ENCODE measurements around the gene UBE2QL1.

UBE2QL1 gene

GRCh38 chr5:6455571-6456200 is 7.0 kb downstream of the UBE2QL1 start:
- Histone ChIP-seq H3K4me3 (ENCODE audit: low read depth, low read length) (no peak overlapping the region), H3K4me1 (ENCODE audit: control insufficient read depth, insufficient read depth, low read length, unreplicated experiment) (no peaks in the 10 kb centered on the region), H2AFZ (ENCODE audit: low read length, unreplicated experiment) (no peak overlapping the region), H3K79me2 (ENCODE audit: control insufficient read depth, insufficient read depth, low read length, unreplicated experiment) (no peaks in the 10 kb centered on the region), H3K36me3 (ENCODE audit: insufficient read depth, low read length) (no peaks in the 10 kb centered on the region), H3K27ac (ENCODE audit: low read depth, low read length) (no peak overlapping the region), H3K27me3 (ENCODE audit: insufficient read depth, low read length) (peaks cover 77% of the 10 kb centered on the region)

- no peaks in the 10 kb centered on the region for H3K79me2 ChIP-seq (ENCODE audit: control insufficient read depth, insufficient read depth, low read length, unreplicated experiment)
- no peak overlapping the region for H2AFZ ChIP-seq (ENCODE audit: low read length, unreplicated experiment)
- no peaks in the 10 kb centered on the region for H3K4me1 ChIP-seq (ENCODE audit: control insufficient read depth, insufficient read depth, low read length, unreplicated experiment)
- H3K4me3 ChIP-seq (ENCODE audit: low read depth, low read length) = no peak overlapping the region
- H3K27ac ChIP-seq (ENCODE audit: low read depth, low read length) = no peak overlapping the region
- H3K27me3 ChIP-seq (ENCODE audit: insufficient read depth, low read length) = peaks cover 70% of the 10 kb centered on the region
- no peaks in the 10 kb centered on the region for H3K36me3 ChIP-seq (ENCODE audit: insufficient read depth, low read length)
These were observed 8.2 kb downstream of the UBE2QL1 start for GRCh38 chr5:6456766-6457370.

GRCh38 chr5:6457592-6457991 is 8.9 kb downstream of the UBE2QL1 start:
- Histone ChIP-seq H3K36me3 (ENCODE audit: insufficient read depth, low read length) (no peaks in the 10 kb centered on the region), H3K4me3 (ENCODE audit: low read depth, low read length) (no peak overlapping the region), H3K27me3 (ENCODE audit: insufficient read depth, low read length) (peaks cover 64% of the 10 kb centered on the region), H3K79me2 (ENCODE audit: control insufficient read depth, insufficient read depth, low read length, unreplicated experiment) (no peaks in the 10 kb centered on the region), H2AFZ (ENCODE audit: low read length, unreplicated experiment) (no peak overlapping the region), H3K4me1 (ENCODE audit: control insufficient read depth, insufficient read depth, low read length, unreplicated experiment) (no peaks in the 10 kb centered on the region), H3K27ac (ENCODE audit: low read depth, low read length) (no peak overlapping the region)

GRCh38 chr5:6458833-6459232 is 10.2 kb downstream of the UBE2QL1 start:
- no peak overlapping the region for H3K4me3 ChIP-seq (ENCODE audit: low read depth, low read length)
- H3K27ac ChIP-seq (ENCODE audit: low read depth, low read length) = no peak overlapping the region
- no peak overlapping the region for H2AFZ ChIP-seq (ENCODE audit: low read length, unreplicated experiment)
- peaks cover 54% of the 10 kb centered on the region for H3K27me3 ChIP-seq (ENCODE audit: insufficient read depth, low read length)
- H3K36me3 ChIP-seq (ENCODE audit: insufficient read depth, low read length) = no peaks in the 10 kb centered on the region
- no peaks in the 10 kb centered on the region for H3K4me1 ChIP-seq (ENCODE audit: control insufficient read depth, insufficient read depth, low read length, unreplicated experiment)
- H3K79me2 ChIP-seq (ENCODE audit: control insufficient read depth, insufficient read depth, low read length, unreplicated experiment) = no peaks in the 10 kb centered on the region

- Histone ChIP-seq H3K79me2 (ENCODE audit: control insufficient read depth, insufficient read depth, low read length, unreplicated experiment) (no peaks in the 10 kb centered on the region), H3K27me3 (ENCODE audit: insufficient read depth, low read length) (peaks cover 47% of the 10 kb centered on the region), H3K36me3 (ENCODE audit: insufficient read depth, low read length) (no peaks in the 10 kb centered on the region), H3K4me3 (ENCODE audit: low read depth, low read length) (no peak overlapping the region), H3K4me1 (ENCODE audit: control insufficient read depth, insufficient read depth, low read length, unreplicated experiment) (no peaks in the 10 kb centered on the region), H3K27ac (ENCODE audit: low read depth, low read length) (no peak overlapping the region), H2AFZ (ENCODE audit: low read length, unreplicated experiment) (no peak overlapping the region)
These were observed 11.2 kb downstream of the UBE2QL1 start for GRCh38 chr5:6459896-6460295.

GRCh38 chr5:6461006-6461405 is 12.3 kb downstream of the UBE2QL1 start:
- Histone ChIP-seq H2AFZ (ENCODE audit: low read length, unreplicated experiment) (no peak overlapping the region), H3K4me3 (ENCODE audit: low read depth, low read length) (no peak overlapping the region), H3K27ac (ENCODE audit: low read depth, low read length) (no peak overlapping the region), H3K27me3 (ENCODE audit: insufficient read depth, low read length) (peaks cover 36% of the 10 kb centered on the region; the same call in 1 of the 2 replicates), H3K4me1 (ENCODE audit: control insufficient read depth, insufficient read depth, low read length, unreplicated experiment) (no peaks in the 10 kb centered on the region), H3K36me3 (ENCODE audit: insufficient read depth, low read length) (no peaks in the 10 kb centered on the region), H3K79me2 (ENCODE audit: control insufficient read depth, insufficient read depth, low read length, unreplicated experiment) (no peaks in the 10 kb centered on the region)

GRCh38 chr5:6461793-6462650 is 13.4 kb downstream of the UBE2QL1 start:
- Histone ChIP-seq H3K79me2 (ENCODE audit: control insufficient read depth, insufficient read depth, low read length, unreplicated experiment) (no peaks in the 10 kb centered on the region), H2AFZ (ENCODE audit: low read length, unreplicated experiment) (no peak overlapping the region), H3K4me3 (ENCODE audit: low read depth, low read length) (no peak overlapping the region), H3K36me3 (ENCODE audit: insufficient read depth, low read length) (no peaks in the 10 kb centered on the region), H3K27me3 (ENCODE audit: insufficient read depth, low read length) (peaks cover 28% of the 10 kb centered on the region; the same call in 1 of the 2 replicates), H3K27ac (ENCODE audit: low read depth, low read length) (no peak overlapping the region), H3K4me1 (ENCODE audit: control insufficient read depth, insufficient read depth, low read length, unreplicated experiment) (no peaks in the 10 kb centered on the region)

GRCh38 chr5:6462671-6463070 is 14.0 kb downstream of the UBE2QL1 start:
- no peak overlapping the region for H3K27ac ChIP-seq (ENCODE audit: low read depth, low read length)
- H2AFZ ChIP-seq (ENCODE audit: low read length, unreplicated experiment) = no peak overlapping the region
- peaks cover 21% of the 10 kb centered on the region; the same call in 1 of the 2 replicates for H3K27me3 ChIP-seq (ENCODE audit: insufficient read depth, low read length)
- H3K36me3 ChIP-seq (ENCODE audit: insufficient read depth, low read length) = no peaks in the 10 kb centered on the region
- H3K79me2 ChIP-seq (ENCODE audit: control insufficient read depth, insufficient read depth, low read length, unreplicated experiment) = no peaks in the 10 kb centered on the region
- no peaks in the 10 kb centered on the region for H3K4me1 ChIP-seq (ENCODE audit: control insufficient read depth, insufficient read depth, low read length, unreplicated experiment)
- H3K4me3 ChIP-seq (ENCODE audit: low read depth, low read length) = no peak overlapping the region

- Histone ChIP-seq H3K4me1 (ENCODE audit: control insufficient read depth, insufficient read depth, low read length, unreplicated experiment) (no peaks in the 10 kb centered on the region), H3K36me3 (ENCODE audit: insufficient read depth, low read length) (no peaks in the 10 kb centered on the region), H3K79me2 (ENCODE audit: control insufficient read depth, insufficient read depth, low read length, unreplicated experiment) (no peaks in the 10 kb centered on the region)
These were observed 15.8 kb downstream of the UBE2QL1 start for GRCh38 chr5:6464441-6464840.

GRCh38 chr5:6465831-6466790 is 17.5 kb downstream of the UBE2QL1 start:
- H3K4me3 ChIP-seq (ENCODE audit: low read depth, low read length) = no peak overlapping the region
- H3K79me2 ChIP-seq (ENCODE audit: control insufficient read depth, insufficient read depth, low read length, unreplicated experiment) = no peaks in the 10 kb centered on the region
- H3K27me3 ChIP-seq (ENCODE audit: insufficient read depth, low read length) = peaks cover 14% of the 10 kb centered on the region; the same call in 1 of the 2 replicates
- H2AFZ ChIP-seq (ENCODE audit: low read length, unreplicated experiment) = no peak overlapping the region
- no peak overlapping the region for H3K27ac ChIP-seq (ENCODE audit: low read depth, low read length)
- no peaks in the 10 kb centered on the region for H3K36me3 ChIP-seq (ENCODE audit: insufficient read depth, low read length)
- no peaks in the 10 kb centered on the region for H3K4me1 ChIP-seq (ENCODE audit: control insufficient read depth, insufficient read depth, low read length, unreplicated experiment)

More at GRCh38 chr5:6464441-6464840, 15.8 kb downstream of the UBE2QL1 start:
- H3K27me3 ChIP-seq (ENCODE audit: insufficient read depth, low read length) = peaks cover 20% of the 10 kb centered on the region; the same call in 1 of the 2 replicates
- no peak overlapping the region for H3K27ac ChIP-seq (ENCODE audit: low read depth, low read length)
- no peak overlapping the region for H3K4me3 ChIP-seq (ENCODE audit: low read depth, low read length)
- no peak overlapping the region for H2AFZ ChIP-seq (ENCODE audit: low read length, unreplicated experiment)
